Measurements from ENCODE around the gene TAT.
A peak's percentile ranks its signal among the peaks of the same experiment; 100 is the strongest.
"Not testable (repeated sequence)": the region's sequence is repeated elsewhere in the genome, so short reads cannot be mapped to it uniquely, and the experiment has no call there.

TAT gene

GRCh38 chr16:71584543-71585317 lies 7.8 kb upstream of the TAT start:
- DNase-seq = no peak

- not testable (repeated sequence) for DNase-seq
These were observed 5.6 kb upstream of the TAT start for GRCh38 chr16:71582553-71582848.

- DNase-seq = no peak
These were observed 2.2 kb downstream of the TAT start for GRCh38 chr16:71574702-71575101.

- DNase-seq = no peak
These were observed 3.4 kb downstream of the TAT start for GRCh38 chr16:71573387-71574094.

- DNase-seq = no peak
These were observed 4.3 kb downstream of the TAT start for GRCh38 chr16:71572497-71573116.

GRCh38 chr16:71570144-71570543 lies 6.7 kb downstream of the TAT start:
- no peak for DNase-seq

- no peak for DNase-seq
These were observed 7.3 kb downstream of the TAT start for GRCh38 chr16:71569621-71570020.

GRCh38 chr16:71568551-71568950 lies 8.3 kb downstream of the TAT start:
- no peak for DNase-seq

GRCh38 chr16:71567931-71568330 lies 9.0 kb downstream of the TAT start:
- DNase-seq = no peak

GRCh38 chr16:71565812-71566700 lies 10.8 kb downstream of the TAT start:
- DNase-seq = no peak

- no peak for DNase-seq
These were observed 12.4 kb downstream of the TAT start for GRCh38 chr16:71564335-71564967.

GRCh38 chr16:71562552-71562951 lies 14.3 kb downstream of the TAT start:
- no peak for DNase-seq

- not testable (repeated sequence) for DNase-seq
These were observed 15.0 kb downstream of the TAT start for GRCh38 chr16:71561886-71562285.

GRCh38 chr16:71559855-71560254 lies 17.0 kb downstream of the TAT start:
- DNase-seq = no peak

- no peak for DNase-seq
These were observed 18.8 kb downstream of the TAT start for GRCh38 chr16:71557954-71558582.

GRCh38 chr16:71557299-71557698 lies 19.6 kb downstream of the TAT start:
- DNase-seq = no peak

- DNase-seq = no peak
These were observed 21.5 kb downstream of the TAT start for GRCh38 chr16:71555230-71555891.

GRCh38 chr16:71552698-71553503 lies 24.0 kb downstream of the TAT start:
- no peak for DNase-seq

GRCh38 chr16:71547168-71547567 lies 29.7 kb downstream of the TAT start:
- no peak for DNase-seq

- peak; percentile 25 for DNase-seq
These were observed 34.5 kb downstream of the TAT start for GRCh38 chr16:71542377-71542776.

GRCh38 chr16:71537643-71538042 lies 39.2 kb downstream of the TAT start:
- no peak for DNase-seq

Data from GOT3 (cell line).